HepG2 (cell line): ENCODE data around the gene TTC23. TPM values are rescaled to one million over a fixed set of nuclear protein-coding genes. Genes with fewer than 3 reads are reported as not detected.

Experiments used
- ARID5B ChIP-seq: IDR thresholded peaks from 2 replicates; pipeline ENCODE4 v1.4.0; 2020; ENCODE audit warnings: mild to moderate bottlenecking, missing genetic modification reagents
- BRCA1 ChIP-seq: sonication (generic); formaldehyde crosslinking; IDR thresholded peaks from 2 replicates; pipeline ENCODE4 v1.4.0; 2020; ENCODE audit warnings: missing genetic modification reagents
- CENPT ChIP-seq: sonication (generic); formaldehyde crosslinking; IDR thresholded peaks from 2 replicates; pipeline ENCODE4 v1.8.0; 2022; ENCODE audit warnings: low read depth, mild to moderate bottlenecking, moderate library complexity, missing genetic modification reagents
- CSRNP2 ChIP-seq: sonication (generic); formaldehyde crosslinking; conservative IDR thresholded peaks from 2 replicates; pipeline ENCODE4 v1.8.0; 2022; ENCODE audit warnings: low read depth, missing genetic modification reagents
- DPF2 ChIP-seq: sonication (generic); formaldehyde crosslinking; IDR thresholded peaks from 2 replicates; pipeline ENCODE4 v1.4.0; 2020; ENCODE audit warnings: mild to moderate bottlenecking, low read depth, missing genetic modification reagents, borderline replicate concordance
- NFATC3 ChIP-seq: sonication (generic); formaldehyde crosslinking; IDR thresholded peaks from 2 replicates; pipeline ENCODE4 v1.5.1; 2020; ENCODE audit warnings: mild to moderate bottlenecking, missing genetic modification reagents
- TGIF2 ChIP-seq: IDR thresholded peaks from 2 replicates; pipeline ENCODE4 v1.6.1; 2016; ENCODE audit warnings: control low read depth, missing compliant biosample characterization
- THAP11 ChIP-seq: IDR thresholded peaks from 2 replicates; pipeline ENCODE4 v1.6.1; 2016; ENCODE audit warnings: missing biosample characterization, missing genetic modification reagents
- ZBTB1 ChIP-seq: sonication (generic); formaldehyde crosslinking; IDR thresholded peaks from 2 replicates; pipeline ENCODE4 v1.4.0; 2020; ENCODE audit warnings: missing genetic modification reagents, borderline replicate concordance
- ZIK1 ChIP-seq: sonication (generic); formaldehyde crosslinking; IDR thresholded peaks from 2 replicates; pipeline ENCODE4 v1.5.0; 2020; ENCODE audit warnings: mild to moderate bottlenecking, low read depth, missing genetic modification reagents, borderline replicate concordance
- ZNF251 ChIP-seq: sonication (generic); formaldehyde crosslinking; IDR thresholded peaks from 2 replicates; pipeline ENCODE4 v1.9.0; 2021; ENCODE audit warnings: mild to moderate bottlenecking, missing genetic modification reagents
- ZNF282 ChIP-seq: fragments of 450-650 bp; IDR thresholded peaks from 2 replicates; pipeline ENCODE4 v1.6.1; 2018; ENCODE audit not compliant: partially characterized antibody
- ZNF317 ChIP-seq: sonication (generic); formaldehyde crosslinking; IDR thresholded peaks from 2 replicates; pipeline ENCODE4 v1.5.0; 2020; ENCODE audit warnings: mild to moderate bottlenecking, missing genetic modification reagents
- ZNF407 ChIP-seq: sonication (generic); formaldehyde crosslinking; IDR thresholded peaks from one replicate; pipeline ENCODE4 v1.5.1; 2020; ENCODE audit warnings: mild to moderate bottlenecking, missing genetic modification reagents; ENCODE audit errors: not compliant biosample characterization
- ZNF740 ChIP-seq: sonication (generic); formaldehyde crosslinking; IDR thresholded peaks from 2 replicates; pipeline ENCODE4 v1.4.0; 2020; ENCODE audit warnings: missing genetic modification reagents
- ZSCAN9 ChIP-seq: IDR thresholded peaks from 2 replicates; pipeline ENCODE4 v1.6.1; 2016; ENCODE audit warnings: borderline replicate concordance
- polyA plus RNA-seq, 8 experiments: library from polyadenylated mRNA; depleted of rRNA in 3 of 8; stranded (reverse) in 7 of 8; unstranded in 1 of 8; fragments of >200 nt; fragmentation: Illumina TruSeq in 4 of 8; extraction: Trizol in 4 of 8; gene quantifications; 2 replicates each; pipeline versions ENCODE4 v1.2.1 to v1.2.3, GENCODE V29; 2011 to 2016; ENCODE audit warnings: low read depth in 4 of 8, missing spikeins in 1 of 8, mixed read lengths in 1 of 8; ENCODE audit not compliant: insufficient read depth in 1 of 8
- total RNA-seq, 5 experiments: library from RNA; depleted of rRNA; stranded (reverse); fragments of >200 nt; fragmentation: Illumina TruSeq; extraction: Trizol; gene quantifications; 2 replicates each; pipeline ENCODE4 v1.2.3, GENCODE V29; 2016; ENCODE audit warnings: low read depth in 1 of 5

The TTC23 gene
- total and polyA plus RNA-seq, 2 of the 13 experiments (the other 11 are each of a cell fraction or from before 2014, with no cell fraction given), result 1.6 to 11.7 TPM

GRCh38 chr15:99131441-99132023, 117.8 kb downstream of the TTC23 start (continued):
- TF ChIP-seq BRCA1 (CRISPR knock-in tag), result no peak
- peak; percentile 62; the same call in 1 of the 2 replicates for TF ChIP-seq ARID5B (CRISPR knock-in tag)
- TF ChIP-seq THAP11 (CRISPR knock-in tag), result 0 out of 2 replicates have a peak, but pooled peaks have one; percentile 15
- TF ChIP-seq ZNF407 (CRISPR knock-in tag), result no peak
- no peak for TF ChIP-seq NFATC3 (CRISPR knock-in tag)
- no peak for TF ChIP-seq DPF2
- TF ChIP-seq TGIF2 (CRISPR knock-in tag), result no peak
- no peak for TF ChIP-seq ZBTB1 (CRISPR knock-in tag)
- TF ChIP-seq CSRNP2 (CRISPR knock-in tag), result no peak
- no peak for TF ChIP-seq ZNF282
- no peak for TF ChIP-seq CENPT (CRISPR knock-in tag)
- TF ChIP-seq ZNF317 (CRISPR knock-in tag), result 0 out of 2 replicates have a peak, but pooled peaks have one; percentile 23
- TF ChIP-seq ZNF251 (CRISPR knock-in tag), result no peak
- no peak for TF ChIP-seq ZNF740
- no peak for TF ChIP-seq ZSCAN9
- no peak for TF ChIP-seq ZIK1 (CRISPR knock-in tag)
